B cell (primary cell): ENCODE measurements around the gene IQGAP1. TPM values are rescaled to one million over a fixed set of nuclear protein-coding genes. Genes with fewer than 3 reads are reported as not detected.

Source experiments
- ATAC-seq: fragments of 200-7000 bp; cut with Tn5 transposase; one replicate; pipeline ENCODE4 v1.10.0; 2021; ENCODE audit warnings: low read depth, mild to moderate bottlenecking, moderate number of reproducible peaks, moderate library complexity
- CTCF ChIA-PET: fragments of 350-600 bp; sonication (Branson Sonifier 250); formaldehyde crosslinking; loops from one replicate; lab custom pipeline; 2021; ENCODE audit warnings: antibody characterized with exemption, inconsistent platforms; lab: Charles Lee
- POLR2A ChIA-PET: fragments of 350-600 bp; sonication (Branson Sonifier 250); formaldehyde crosslinking; loops from one replicate; lab custom pipeline; 2021; ENCODE audit warnings: antibody characterized with exemption; lab: Charles Lee
- DNase-seq: peaks from one replicate; pipeline ENCODE4 v3.0.0; 2013
- H2AFZ ChIP-seq: 2 replicates; pipeline ENCODE4 v1.6.1; 2012; ENCODE audit warnings: mild to moderate bottlenecking, low read depth, low read length; ENCODE audit not compliant: insufficient read depth, poor library complexity, severe bottlenecking
- H3K27ac ChIP-seq, 2 donors: 1 replicate in 1 of 2; 2 replicates in 1 of 2; pipeline ENCODE4 v1.5.1; 2012 to 2013; ENCODE audit warnings: low read length in 2 of 2, mild to moderate bottlenecking in 2 of 2, moderate library complexity in 1 of 2
- H3K27me3 ChIP-seq, 4 experiments: fragments of 200-600 bp in 1 of 4; sonication (generic) in 1 of 4; replicated peaks in 1 of 4; 1 replicate in 2 of 4; 2 replicates in 2 of 4; pipeline versions ENCODE4 v1.6.1 to v1.7.0; 2013 to 2016; ENCODE audit warnings: low read length in 3 of 4, mild to moderate bottlenecking in 2 of 4, mixed read lengths in 1 of 4, moderate library complexity in 1 of 4; ENCODE audit not compliant: insufficient read depth in 4 of 4, control insufficient read depth in 3 of 4; ENCODE audit errors: control extremely low read depth in 1 of 4
- H3K36me3 ChIP-seq, 2 experiments: replicated peaks in 1 of 2; 1 replicate in 1 of 2; 2 replicates in 1 of 2; pipeline versions ENCODE4 v1.6.1 to v1.7.1; 2013; ENCODE audit warnings: low read length in 1 of 2; ENCODE audit not compliant: insufficient read depth in 2 of 2, control insufficient read depth in 1 of 2; ENCODE audit errors: control extremely low read depth in 1 of 2, extremely low read depth in 1 of 2
- H3K4me1 ChIP-seq, 2 donors: fragments of 200-600 bp in 1 of 2; sonication (generic) in 1 of 2; 1 replicate in 1 of 2; 2 replicates in 1 of 2; pipeline versions ENCODE4 v1.5.1 to v1.6.1; 2013 to 2017; ENCODE audit warnings: low read length in 2 of 2; ENCODE audit not compliant: control insufficient read depth in 2 of 2, insufficient read depth in 2 of 2
- H3K4me2 ChIP-seq: replicated peaks from 2 replicates; pipeline ENCODE3; 2012; ENCODE audit warnings: mild to moderate bottlenecking, low read depth, low read length; ENCODE audit not compliant: poor library complexity, severe bottlenecking
- H3K4me3 ChIP-seq, 5 experiments: fragments of 200-600 bp in 1 of 5; sonication (generic) in 1 of 5; 1 replicate in 3 of 5; 2 replicates in 2 of 5; pipeline versions ENCODE4 v1.5.1 to v1.7.0; 2011 to 2016; ENCODE audit warnings: low read length in 4 of 5, mild to moderate bottlenecking in 4 of 5, low read depth in 2 of 5, control low read depth in 1 of 5, moderate library complexity in 1 of 5; ENCODE audit not compliant: insufficient read depth in 1 of 5; ENCODE audit errors: control extremely low read depth in 1 of 5, extremely low read depth in 1 of 5
- H3K79me2 ChIP-seq: fragments of 200-600 bp; sonication (generic); one replicate; pipeline ENCODE4 v1.6.0; 2016; ENCODE audit warnings: low read length; ENCODE audit not compliant: control insufficient read depth, insufficient read depth
- H3K9ac ChIP-seq: fragments of 200-600 bp; sonication (generic); 2 replicates; pipeline ENCODE4 v1.6.1; 2017; ENCODE audit warnings: mild to moderate bottlenecking, low read length, moderate library complexity
- H3K9me3 ChIP-seq, 3 donors: one replicate each; pipeline versions ENCODE4 v1.6.1 to v1.7.1; 2013; ENCODE audit warnings: low read length in 2 of 3; ENCODE audit not compliant: control insufficient read depth in 2 of 3, insufficient read depth in 1 of 3; ENCODE audit errors: control extremely low read depth in 1 of 3
- H4K20me1 ChIP-seq: 2 replicates; pipeline ENCODE4 v1.6.0; 2012; ENCODE audit warnings: mild to moderate bottlenecking, low read length; ENCODE audit not compliant: insufficient read depth, control insufficient read depth, poor library complexity, severe bottlenecking
- H3K27ac Mint-ChIP-seq: one replicate; pipeline ENCODE4 v1.8.0; 2021; ENCODE audit warnings: mixed read lengths
- H3K27me3 Mint-ChIP-seq: one replicate; pipeline ENCODE4 v1.8.0; 2021; ENCODE audit warnings: mixed read lengths
- H3K4me1 Mint-ChIP-seq: one replicate; pipeline ENCODE4 v1.8.0; 2021; ENCODE audit warnings: mixed read lengths
- H3K4me3 Mint-ChIP-seq: one replicate; pipeline ENCODE4 v1.8.0; 2021; ENCODE audit warnings: mixed read lengths
- H3K9me3 Mint-ChIP-seq: one replicate; pipeline ENCODE4 v1.8.0; 2022; ENCODE audit warnings: mixed read lengths; ENCODE audit not compliant: insufficient read depth
- CTCF ChIP-seq: fragments of 200-600 bp; IDR thresholded peaks from one replicate; pipeline ENCODE4 v1.8.0; 2022; ENCODE audit warnings: antibody characterized with exemption, mild to moderate bottlenecking
- EZH2 ChIP-seq: IDR thresholded peaks from 2 replicates; pipeline ENCODE4 v1.6.1; 2012; ENCODE audit warnings: borderline replicate concordance, low read depth, mild to moderate bottlenecking, moderate library complexity, low read length; ENCODE audit not compliant: insufficient read depth, poor library complexity, severe bottlenecking
- WGBS: methylation state at CpG from one replicate; pipeline ENCODE4 v1.1.5; 2013; ENCODE audit warnings: missing lambda C conversion rate; ENCODE audit not compliant: insufficient coverage; 5-methylcytosine and 5-hydroxymethylcytosine counted together
- intact Hi-C: fragments of 100-400 bp; cut with micrococcal nuclease; formaldehyde crosslinking; loops from one replicate; pipeline ENCODE4 v1.10.0; 2022
- polyA plus RNA-seq: library from polyadenylated mRNA; depleted of rRNA; stranded (reverse); fragments of >200 nt; gene quantifications from 2 replicates; pipeline ENCODE4 v1.2.3, GENCODE V29; 2012
- total RNA-seq, 2 donors: library from RNA; stranded (reverse); fragments of 120-200 nt in 1 of 2; gene quantifications; 1 replicate in 1 of 2; 2 replicates in 1 of 2; pipeline versions ENCODE4 v1.2.3 to v1.2.4, GENCODE V29; 2013 to 2022

IQGAP1 gene
- total and polyA plus RNA-seq, 2 donors (not counting 1 experiment from before 2014, with no cell fraction given) = 49.7 to 216 TPM

GRCh38 chr15:90422936-90423335, 34.9 kb downstream of the IQGAP1 start:
- Histone ChIP-seq H3K9ac (no peak overlapping the region), H3K4me3 (no peak overlapping the region), H3K27ac (peak overlapping the region in 1 of 2 donors; percentile 51), H3K27me3 (no peaks in the 10 kb centered on the region), H4K20me1 (peaks cover 81% of the 10 kb centered on the region), H2AFZ (no peak overlapping the region), H3K9me3 (no peaks in the 10 kb centered on the region), H3K4me1 (peaks cover 39 to 40% of the 10 kb centered on the region in 2 donors), H3K4me2 (peak overlapping the region; percentile 11), H3K36me3 (peaks cover 0 to 19% of the 10 kb centered on the region in 2 experiments), H3K79me2 (peaks cover 86% of the 10 kb centered on the region)
- H3K4me3 Mint-ChIP-seq = peak overlapping the region; percentile 32
- intact Hi-C loops = no loop called here
- ChIA-PET CTCF (interaction anchor here (0.9 kb wide), 1 partner anchor 195 kb away, joined by 3 read pairs; no protein-coding TSS in a partner anchor), POLR2A (interaction anchor here (0.6 to 1.0 kb wide), 2 partner anchors 23 to 570 kb away, joined by 3 to 4 read pairs; no protein-coding TSS in a partner anchor)
- no peaks in the 10 kb centered on the region for H3K9me3 Mint-ChIP-seq
- ATAC-seq (no peak), DNase-seq (no peak)
- H3K4me1 Mint-ChIP-seq = peaks cover 44% of the 10 kb centered on the region
- H3K27ac Mint-ChIP-seq = no peak overlapping the region
- WGBS = 86% methylated on average over 1 of the region's 3 CpGs
- TF ChIP-seq EZH2 = no peak
- TF ChIP-seq CTCF = no peak
- H3K27me3 Mint-ChIP-seq = no peaks in the 10 kb centered on the region

GRCh38 chr15:90423801-90424319, 35.8 kb downstream of the IQGAP1 start:
- Mint-ChIP-seq H3K9me3 (no peaks in the 10 kb centered on the region), H3K4me1 (peaks cover 36% of the 10 kb centered on the region), H3K27me3 (no peaks in the 10 kb centered on the region), H3K27ac (peak overlapping the region; percentile 3), H3K4me3 (no peak overlapping the region)
- Histone ChIP-seq H4K20me1 (peaks cover 72% of the 10 kb centered on the region), H3K4me2 (no peak overlapping the region), H3K9ac (no peak overlapping the region), H3K27ac (peak overlapping the region in 1 of 2 donors; percentile 51), H3K4me1 (peaks cover 32 to 33% of the 10 kb centered on the region in 2 donors), H3K79me2 (peaks cover 76% of the 10 kb centered on the region), H3K4me3 (no peak overlapping the region), H3K27me3 (no peaks in the 10 kb centered on the region), H3K36me3 (peaks cover 0 to 25% of the 10 kb centered on the region in 2 experiments), H2AFZ (no peak overlapping the region), H3K9me3 (no peaks in the 10 kb centered on the region)
- intact Hi-C loops = no loop called here
- CTCF ChIA-PET = interaction anchor here (0.7 to 1.1 kb wide), 3 partner anchors 31 to 194 kb away, joined by 3 to 4 read pairs (median 3); no protein-coding TSS in a partner anchor
- ATAC-seq (no peak), DNase-seq (no peak)
- no CpG with 5 or more reads among the region's 4 CpGs for WGBS
- TF ChIP-seq CTCF (no peak), EZH2 (no peak)
- POLR2A ChIA-PET = interaction anchor here (1.0 kb wide), 1 partner anchor 24 kb away, joined by 3 read pairs; no protein-coding TSS in a partner anchor
